ENCODE data around the gene MYO1F. TPM values are rescaled to one million over a fixed set of nuclear protein-coding genes. Genes with fewer than 3 reads are reported as not detected.
"Not testable (repeated sequence)": the region's sequence is repeated elsewhere in the genome, so short reads cannot be mapped to it uniquely, and the experiment has no call there.

Gene MYO1F
- 10 to 100 TPM in 1 of 2 donors, 1 to 10 TPM in 1; 4.5 to 12.9 TPM for total RNA-seq
- polyA plus RNA-seq (ENCODE audit: insufficient read length in 2 of 2): 10 to 100 TPM; 10.2 to 19.3 TPM
- long read RNA-seq, donor 1, full-length matches to known transcripts: 2 of 2 reads
- long read RNA-seq, donor 1, partial matches to known transcripts: 0 of 2 reads
- long read RNA-seq, donor 1, other reads (novel, unspliced or antisense): 0 of 2 reads
- long read RNA-seq, donor 2, partial matches to known transcripts: 0 of 1 reads
- long read RNA-seq, donor 2, other reads (novel, unspliced or antisense): 0 of 1 reads
- long read RNA-seq, donor 3, full-length matches to known transcripts: 2 of 2 reads
- long read RNA-seq, donor 3, partial matches to known transcripts: 0 of 2 reads
- long read RNA-seq, donor 3, other reads (novel, unspliced or antisense): 0 of 2 reads
- long read RNA-seq, donor 4: 0 reads

DNA sequence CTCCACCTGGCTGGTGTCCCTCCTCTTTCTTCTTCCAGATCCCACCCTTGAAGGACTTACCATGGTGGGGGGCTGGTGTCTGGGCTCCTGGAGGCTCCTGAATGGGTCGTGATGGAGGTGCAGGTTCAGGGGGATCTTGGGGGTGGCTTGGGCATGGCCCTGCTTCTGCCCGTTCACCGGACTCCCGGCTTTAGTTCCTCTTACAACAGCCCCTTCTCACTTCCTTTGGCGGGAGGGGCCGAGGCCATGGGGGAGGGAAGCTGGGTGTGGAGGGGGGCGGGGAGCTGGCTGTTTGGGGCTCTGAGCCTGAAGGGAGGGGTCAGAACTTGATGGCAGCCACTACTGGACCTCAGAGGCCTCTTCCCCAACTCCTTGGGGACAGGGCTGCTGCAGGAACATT is at the start of gene MYO1F:
MYO1F (minus strand) TSS at position 196 of the 400 bp plus-strand sequence; CDS start at position 63, 133 bp downstream.
- Histone ChIP-seq H3K27me3 (ENCODE audit: control insufficient read depth, insufficient read depth, low read length) (peaks cover 2% of the 10 kb centered on the region), H3K36me3 (ENCODE audit: control insufficient read depth, insufficient read depth, low read length) (peaks cover 6% of the 10 kb centered on the region), H3K27ac (ENCODE audit: low read depth, low read length) (no peak within 1 kb of the TSS), H3K4me3 (ENCODE audit: low read depth, low read length) (peak within 1 kb of the TSS; percentile 4), H3K9me3 (ENCODE audit: control insufficient read depth, insufficient read depth, low read length) (no peaks in the 10 kb centered on the region), H3K4me1 (ENCODE audit: control insufficient read depth, insufficient read depth, low read length) (peaks cover 9% of the 10 kb centered on the region)
- no CpG with 5 or more reads among the region's 7 CpGs for WGBS (ENCODE audit: insufficient coverage)
- DNase-seq (ENCODE audit: low read depth in 4 of 6, low spot score in 6 of 6): no peak

DNA sequence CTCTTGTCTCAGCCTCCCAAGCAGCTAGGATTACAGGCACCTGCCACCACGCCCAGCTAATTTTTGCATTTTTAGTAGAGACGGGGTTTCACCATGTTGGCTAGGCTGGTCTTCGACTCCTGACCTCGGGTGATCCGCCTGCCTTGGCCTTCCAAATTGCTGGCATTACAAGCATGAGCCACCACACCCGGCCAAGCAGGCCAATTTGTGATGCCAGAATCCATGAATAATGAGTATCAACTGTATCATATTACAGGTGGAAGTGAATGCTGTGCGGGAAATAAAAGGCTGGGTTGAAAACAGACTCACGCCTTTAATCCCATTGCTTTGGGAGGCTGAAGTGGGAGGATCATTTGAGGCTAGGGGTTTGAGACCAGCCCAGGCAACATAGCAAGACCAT is 49.6 kb upstream of the MYO1F start:
- Histone ChIP-seq H3K36me3 (ENCODE audit: control insufficient read depth, insufficient read depth, low read length) (no peaks in the 10 kb centered on the region), H3K4me3 (ENCODE audit: low read depth, low read length) (no peak overlapping the region), H3K27ac (ENCODE audit: low read depth, low read length) (no peak overlapping the region), H3K27me3 (ENCODE audit: control insufficient read depth, insufficient read depth, low read length) (no peaks in the 10 kb centered on the region), H3K4me1 (ENCODE audit: control insufficient read depth, insufficient read depth, low read length) (peaks cover 11% of the 10 kb centered on the region), H3K9me3 (ENCODE audit: control insufficient read depth, insufficient read depth, low read length) (no peaks in the 10 kb centered on the region)
- WGBS (ENCODE audit: insufficient coverage): 81% methylated on average over 7 of the region's 8 CpGs
- DNase-seq (ENCODE audit: low read depth in 4 of 6, low spot score in 6 of 6): no peak

GRCh38 chr19:8622886-8623285 is 45.6 kb upstream of the MYO1F start:
- not testable (repeated sequence) for DNase-seq (ENCODE audit: low read depth in 4 of 6, low spot score in 6 of 6); H3K27me3 ChIP-seq (ENCODE audit: control insufficient read depth, insufficient read depth, low read length); H3K27ac ChIP-seq (ENCODE audit: low read depth, low read length); H3K4me1 ChIP-seq (ENCODE audit: control insufficient read depth, insufficient read depth, low read length); H3K9me3 ChIP-seq (ENCODE audit: control insufficient read depth, insufficient read depth, low read length); H3K36me3 ChIP-seq (ENCODE audit: control insufficient read depth, insufficient read depth, low read length); H3K4me3 ChIP-seq (ENCODE audit: low read depth, low read length)
- WGBS (ENCODE audit: insufficient coverage): 18% methylated on average over 2 of the region's 4 CpGs

DNA sequence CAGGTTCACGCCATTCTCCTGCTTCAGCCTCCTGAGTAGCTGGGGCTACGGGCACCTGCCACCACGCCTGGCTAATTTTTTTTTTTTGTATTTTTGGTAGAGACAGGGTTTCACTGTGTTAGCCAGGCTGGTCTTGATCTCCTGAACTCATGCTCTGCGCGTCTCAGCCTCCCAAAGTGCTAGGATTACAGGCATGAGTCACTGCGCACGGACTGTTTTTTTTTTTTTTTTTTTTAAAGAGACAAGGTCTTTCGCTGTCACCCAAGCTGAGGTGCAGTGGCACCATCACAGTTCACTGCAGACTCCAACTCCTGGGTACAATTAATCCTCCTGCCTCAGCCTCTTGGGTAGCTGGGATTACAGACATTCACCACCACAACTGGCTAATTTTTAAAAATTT is 41.5 kb upstream of the MYO1F start:
- 60% methylated on average over 7 of the region's 8 CpGs for WGBS (ENCODE audit: insufficient coverage)
- no peak for DNase-seq (ENCODE audit: low read depth in 4 of 6, low spot score in 6 of 6)
- no peak overlapping the region for H3K4me3 ChIP-seq (ENCODE audit: low read depth, low read length)
- no peaks in the 10 kb centered on the region for H3K27me3 ChIP-seq (ENCODE audit: control insufficient read depth, insufficient read depth, low read length)
- no peaks in the 10 kb centered on the region for H3K4me1 ChIP-seq (ENCODE audit: control insufficient read depth, insufficient read depth, low read length)
- H3K9me3 ChIP-seq (ENCODE audit: control insufficient read depth, insufficient read depth, low read length): no peaks in the 10 kb centered on the region
- H3K36me3 ChIP-seq (ENCODE audit: control insufficient read depth, insufficient read depth, low read length): no peaks in the 10 kb centered on the region
- no peak overlapping the region for H3K27ac ChIP-seq (ENCODE audit: low read depth, low read length)

DNA sequence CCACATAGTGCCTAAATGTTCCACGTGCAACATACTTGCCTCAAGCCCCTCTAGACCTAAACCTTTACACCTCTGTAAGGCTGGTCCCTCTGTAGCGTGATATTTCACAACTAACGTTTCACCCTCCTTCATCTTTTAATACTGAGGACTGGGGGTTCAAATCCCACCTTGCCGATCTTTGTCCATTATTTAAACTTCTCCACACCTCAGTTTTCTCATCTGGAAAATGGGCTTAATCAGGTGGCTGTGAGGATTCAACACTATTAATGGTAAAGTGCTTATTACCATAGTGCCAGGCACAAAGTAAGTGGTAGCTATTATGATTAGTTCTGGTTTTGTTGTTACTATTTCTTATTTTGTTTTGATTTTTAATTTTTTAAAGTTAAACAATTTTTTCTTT is 40.7 kb upstream of the MYO1F start:
- Histone ChIP-seq H3K36me3 (ENCODE audit: control insufficient read depth, insufficient read depth, low read length) (no peaks in the 10 kb centered on the region), H3K9me3 (ENCODE audit: control insufficient read depth, insufficient read depth, low read length) (no peaks in the 10 kb centered on the region), H3K4me3 (ENCODE audit: low read depth, low read length) (no peak overlapping the region), H3K27ac (ENCODE audit: low read depth, low read length) (no peak overlapping the region), H3K4me1 (ENCODE audit: control insufficient read depth, insufficient read depth, low read length) (no peaks in the 10 kb centered on the region), H3K27me3 (ENCODE audit: control insufficient read depth, insufficient read depth, low read length) (no peaks in the 10 kb centered on the region)
- DNase-seq (ENCODE audit: low read depth in 4 of 6, low spot score in 6 of 6): no peak
- 93% methylated on average over 3 of the region's 4 CpGs for WGBS (ENCODE audit: insufficient coverage)

- WGBS (ENCODE audit: insufficient coverage): 64% methylated on average over 14 of the region's 15 CpGs
- H3K4me3 ChIP-seq (ENCODE audit: low read depth, low read length); H3K36me3 ChIP-seq (ENCODE audit: control insufficient read depth, insufficient read depth, low read length); H3K27me3 ChIP-seq (ENCODE audit: control insufficient read depth, insufficient read depth, low read length); H3K9me3 ChIP-seq (ENCODE audit: control insufficient read depth, insufficient read depth, low read length); DNase-seq (ENCODE audit: low read depth in 4 of 6, low spot score in 6 of 6); H3K27ac ChIP-seq (ENCODE audit: low read depth, low read length); H3K4me1 ChIP-seq (ENCODE audit: control insufficient read depth, insufficient read depth, low read length): not testable (repeated sequence)
Observed at GRCh38 chr19:8617325-8617724, 40.1 kb upstream of the MYO1F start.

- WGBS (ENCODE audit: insufficient coverage): 80% methylated on average over 2 of the region's 6 CpGs
- H3K36me3 ChIP-seq (ENCODE audit: control insufficient read depth, insufficient read depth, low read length): no peaks in the 10 kb centered on the region
- no peak for DNase-seq (ENCODE audit: low read depth in 4 of 6, low spot score in 6 of 6)
- no peaks in the 10 kb centered on the region for H3K27me3 ChIP-seq (ENCODE audit: control insufficient read depth, insufficient read depth, low read length)
- no peaks in the 10 kb centered on the region for H3K9me3 ChIP-seq (ENCODE audit: control insufficient read depth, insufficient read depth, low read length)
- H3K4me1 ChIP-seq (ENCODE audit: control insufficient read depth, insufficient read depth, low read length): peaks cover 4% of the 10 kb centered on the region
- no peak overlapping the region for H3K27ac ChIP-seq (ENCODE audit: low read depth, low read length)
- H3K4me3 ChIP-seq (ENCODE audit: low read depth, low read length): no peak overlapping the region
Observed at GRCh38 chr19:8616861-8617260, 39.6 kb upstream of the MYO1F start.

GRCh38 chr19:8615813-8616596 is 38.8 kb upstream of the MYO1F start:
- peak in 2 of 6 donors; percentile 59 to 69 for DNase-seq (ENCODE audit: low read depth in 4 of 6, low spot score in 6 of 6)
- Histone ChIP-seq H3K4me3 (ENCODE audit: low read depth, low read length) (no peak overlapping the region), H3K9me3 (ENCODE audit: control insufficient read depth, insufficient read depth, low read length) (no peaks in the 10 kb centered on the region), H3K36me3 (ENCODE audit: control insufficient read depth, insufficient read depth, low read length) (no peaks in the 10 kb centered on the region), H3K27ac (ENCODE audit: low read depth, low read length) (no peak overlapping the region), H3K27me3 (ENCODE audit: control insufficient read depth, insufficient read depth, low read length) (no peaks in the 10 kb centered on the region), H3K4me1 (ENCODE audit: control insufficient read depth, insufficient read depth, low read length) (peaks cover 10% of the 10 kb centered on the region)
- 40% methylated on average over 18 of the region's 23 CpGs for WGBS (ENCODE audit: insufficient coverage)

GRCh38 chr19:8615024-8615423 is 37.8 kb upstream of the MYO1F start:
- 48% methylated on average over 5 of the region's 6 CpGs for WGBS (ENCODE audit: insufficient coverage)

More at GRCh38 chr19:8615024-8615423, 37.8 kb upstream of the MYO1F start:
- peaks cover 10% of the 10 kb centered on the region for H3K4me1 ChIP-seq (ENCODE audit: control insufficient read depth, insufficient read depth, low read length)
- H3K4me3 ChIP-seq (ENCODE audit: low read depth, low read length): no peak overlapping the region
- no peaks in the 10 kb centered on the region for H3K9me3 ChIP-seq (ENCODE audit: control insufficient read depth, insufficient read depth, low read length)
- DNase-seq (ENCODE audit: low read depth in 4 of 6, low spot score in 6 of 6): no peak
- no peaks in the 10 kb centered on the region for H3K27me3 ChIP-seq (ENCODE audit: control insufficient read depth, insufficient read depth, low read length)
- no peak overlapping the region for H3K27ac ChIP-seq (ENCODE audit: low read depth, low read length)
- H3K36me3 ChIP-seq (ENCODE audit: control insufficient read depth, insufficient read depth, low read length): no peaks in the 10 kb centered on the region

Data from spinal cord (tissue), 10 donors.